A549 (cell line): ENCODE data around the gene HOXB1.

ENCODE experiments used
- BHLHE40 ChIP-seq: IDR thresholded peaks from 2 replicates; pipeline ENCODE4 v1.6.1; 2012; ENCODE audit warnings: low read depth, low read length, inconsistent platforms
- EP300 ChIP-seq, 2 experiments: fragments of >200 bp; sonication (Bioruptor Twin); formaldehyde crosslinking; IDR thresholded peaks; 2 replicates in 1 of 2; 3 replicates in 1 of 2; pipeline ENCODE4 v1.6.1; 2016 to 2017
- ESRRA ChIP-seq: fragments of 150-350 bp; IDR thresholded peaks from 2 replicates; pipeline ENCODE4 v1.6.1; 2014; ENCODE audit warnings: mild to moderate bottlenecking, low read length, borderline replicate concordance
- HOXA7 ChIP-seq: fragments of 250-450 bp; sonication (Bioruptor Pico); IDR thresholded peaks from 2 replicates; pipeline ENCODE4 v1.5.0; 2020; ENCODE audit warnings: mild to moderate bottlenecking, moderate library complexity
- JUNB ChIP-seq: fragments of >200 bp; sonication (Bioruptor Twin); formaldehyde crosslinking; IDR thresholded peaks from 2 replicates; pipeline ENCODE4 v1.6.1; 2016
- MAZ ChIP-seq: fragments of 150-350 bp; IDR thresholded peaks from 2 replicates; pipeline ENCODE4 v1.6.1; 2014; ENCODE audit warnings: antibody characterized with exemption, low read depth, low read length, borderline replicate concordance
- POLR2A ChIP-seq: IDR thresholded peaks from 2 replicates; pipeline ENCODE4 v1.6.1; 2012; ENCODE audit warnings: mild to moderate bottlenecking, low read length
- RFX5 ChIP-seq: fragments of 450-650 bp; IDR thresholded peaks from 2 replicates; pipeline ENCODE4 v1.7.1; 2014; ENCODE audit warnings: antibody characterized with exemption, mild to moderate bottlenecking, moderate library complexity
- SMC3 ChIP-seq: fragments of >200 bp; sonication (Bioruptor Twin); formaldehyde crosslinking; IDR thresholded peaks from 3 replicates; pipeline ENCODE4 v1.6.1; 2018; ENCODE audit warnings: inconsistent platforms
- TFCP2L1 ChIP-seq: fragments of 250-450 bp; sonication (Bioruptor Pico); IDR thresholded peaks from 2 replicates; pipeline ENCODE4 v1.5.0; 2021; ENCODE audit warnings: mild to moderate bottlenecking
- TF ChIP-seq, protein P1 (sequence below): fragments of >200 bp; sonication (Bioruptor Twin); formaldehyde crosslinking; IDR thresholded peaks from 3 replicates; pipeline ENCODE4 v1.5.1; 2016
- TF ChIP-seq, protein P2 (sequence below): fragments of 450-650 bp; IDR thresholded peaks from 2 replicates; pipeline ENCODE4 v1.6.1; 2014; ENCODE audit warnings: antibody characterized with exemption

DNA sequence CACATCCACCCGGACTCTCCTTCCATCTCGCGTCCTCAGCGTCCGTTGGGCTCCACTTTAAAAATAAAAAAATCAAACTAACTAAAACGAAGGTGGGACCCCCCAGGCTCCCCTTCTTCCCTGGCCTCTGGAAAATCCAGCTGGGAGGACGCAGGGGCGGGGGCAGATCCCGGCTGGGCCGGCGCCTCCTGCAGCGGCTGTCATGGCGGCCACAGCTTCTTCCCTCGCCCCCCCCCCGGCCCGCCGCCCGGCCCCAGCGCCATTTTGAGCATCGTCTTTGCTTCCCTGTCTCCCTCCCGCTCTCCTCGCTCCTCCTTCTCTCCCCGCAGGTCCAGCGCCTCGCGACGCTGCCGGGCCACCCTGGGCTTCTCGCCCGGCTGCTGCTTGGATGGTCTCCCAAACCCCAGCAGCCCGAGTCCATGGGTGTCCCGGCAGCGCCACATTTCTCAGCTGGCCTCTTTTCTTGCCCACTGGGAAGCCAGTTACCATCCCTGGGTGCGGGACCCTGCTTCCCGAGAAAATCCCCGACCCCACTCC is 10.8 kb upstream of the HOXB1 start:
- TF ChIP-seq, protein P1, sequence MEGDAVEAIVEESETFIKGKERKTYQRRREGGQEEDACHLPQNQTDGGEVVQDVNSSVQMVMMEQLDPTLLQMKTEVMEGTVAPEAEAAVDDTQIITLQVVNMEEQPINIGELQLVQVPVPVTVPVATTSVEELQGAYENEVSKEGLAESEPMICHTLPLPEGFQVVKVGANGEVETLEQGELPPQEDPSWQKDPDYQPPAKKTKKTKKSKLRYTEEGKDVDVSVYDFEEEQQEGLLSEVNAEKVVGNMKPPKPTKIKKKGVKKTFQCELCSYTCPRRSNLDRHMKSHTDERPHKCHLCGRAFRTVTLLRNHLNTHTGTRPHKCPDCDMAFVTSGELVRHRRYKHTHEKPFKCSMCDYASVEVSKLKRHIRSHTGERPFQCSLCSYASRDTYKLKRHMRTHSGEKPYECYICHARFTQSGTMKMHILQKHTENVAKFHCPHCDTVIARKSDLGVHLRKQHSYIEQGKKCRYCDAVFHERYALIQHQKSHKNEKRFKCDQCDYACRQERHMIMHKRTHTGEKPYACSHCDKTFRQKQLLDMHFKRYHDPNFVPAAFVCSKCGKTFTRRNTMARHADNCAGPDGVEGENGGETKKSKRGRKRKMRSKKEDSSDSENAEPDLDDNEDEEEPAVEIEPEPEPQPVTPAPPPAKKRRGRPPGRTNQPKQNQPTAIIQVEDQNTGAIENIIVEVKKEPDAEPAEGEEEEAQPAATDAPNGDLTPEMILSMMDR = no peak
- TF ChIP-seq TFCP2L1 (CRISPR knock-in tag) (no peak), MAZ (no peak), POLR2A (no peak), RFX5 (no peak), SMC3 (no peak), EP300 (IDR thresholded peaks at IDR 0.05) (no peak), BHLHE40 (no peak), JUNB (no peak), ESRRA (no peak), HOXA7 (CRISPR knock-in tag) (no peak)
- TF ChIP-seq, protein P2, sequence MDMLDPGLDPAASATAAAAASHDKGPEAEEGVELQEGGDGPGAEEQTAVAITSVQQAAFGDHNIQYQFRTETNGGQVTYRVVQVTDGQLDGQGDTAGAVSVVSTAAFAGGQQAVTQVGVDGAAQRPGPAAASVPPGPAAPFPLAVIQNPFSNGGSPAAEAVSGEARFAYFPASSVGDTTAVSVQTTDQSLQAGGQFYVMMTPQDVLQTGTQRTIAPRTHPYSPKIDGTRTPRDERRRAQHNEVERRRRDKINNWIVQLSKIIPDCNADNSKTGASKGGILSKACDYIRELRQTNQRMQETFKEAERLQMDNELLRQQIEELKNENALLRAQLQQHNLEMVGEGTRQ = no peak
